ENCODE measurements around the gene TAGLN. TPM values are rescaled to one million over a fixed set of nuclear protein-coding genes. Genes with fewer than 3 reads are reported as not detected.

The TAGLN gene
- total and polyA plus RNA-seq, 2 experiments from 2014 or later: 82.5 to 1,052 TPM

GRCh38 chr11:117185736-117186430 lies 13.3 kb upstream of the TAGLN start:
- no peaks in the 10 kb centered on the region for H3K9me3 ChIP-seq (ENCODE audit: low read depth)
- H3K36me3 ChIP-seq: peaks cover 15% of the 10 kb centered on the region
- H3K27ac ChIP-seq: no peak overlapping the region
- no peaks in the 10 kb centered on the region for H3K27me3 ChIP-seq
- no peaks in the 10 kb centered on the region for H3K4me1 ChIP-seq (ENCODE audit: low read depth)
- no peak for DNase-seq (ENCODE audit: low read depth in 1 of 2, low spot score in 1 of 2)
- TF ChIP-seq CTCF (IDR thresholded peaks at IDR 0.05; ENCODE audit: low read depth, low read length): no peak
- no peak overlapping the region for H3K4me3 ChIP-seq

GRCh38 chr11:117186431-117186761 lies 12.8 kb upstream of the TAGLN start:
- peaks cover 15% of the 10 kb centered on the region for H3K36me3 ChIP-seq

GRCh38 chr11:117187007-117187406 lies 12.2 kb upstream of the TAGLN start:
- peaks cover 15% of the 10 kb centered on the region for H3K36me3 ChIP-seq
- no peak for TF ChIP-seq CTCF (IDR thresholded peaks at IDR 0.05; ENCODE audit: low read depth, low read length)
- DNase-seq (ENCODE audit: low read depth in 1 of 2, low spot score in 1 of 2): no peak
- no peaks in the 10 kb centered on the region for H3K4me1 ChIP-seq (ENCODE audit: low read depth)
- no peak overlapping the region for H3K27ac ChIP-seq
- no peaks in the 10 kb centered on the region for H3K27me3 ChIP-seq
- H3K9me3 ChIP-seq (ENCODE audit: low read depth): no peaks in the 10 kb centered on the region
- H3K4me3 ChIP-seq: no peak overlapping the region

More at GRCh38 chr11:117186431-117186761, 12.8 kb upstream of the TAGLN start:
- H3K4me1 ChIP-seq (ENCODE audit: low read depth): no peaks in the 10 kb centered on the region
- no peak for DNase-seq (ENCODE audit: low read depth in 1 of 2, low spot score in 1 of 2)
- H3K4me3 ChIP-seq: no peak overlapping the region
- no peak overlapping the region for H3K27ac ChIP-seq
- no peak for TF ChIP-seq CTCF (IDR thresholded peaks at IDR 0.05; ENCODE audit: low read depth, low read length)
- no peaks in the 10 kb centered on the region for H3K27me3 ChIP-seq
- H3K9me3 ChIP-seq (ENCODE audit: low read depth): no peaks in the 10 kb centered on the region

GRCh38 chr11:117187428-117187798 lies 11.8 kb upstream of the TAGLN start:
- H3K9me3 ChIP-seq (ENCODE audit: low read depth): no peaks in the 10 kb centered on the region
- peaks cover 15% of the 10 kb centered on the region for H3K36me3 ChIP-seq
- H3K4me1 ChIP-seq (ENCODE audit: low read depth): no peaks in the 10 kb centered on the region
- H3K27ac ChIP-seq: no peak overlapping the region
- no peak for DNase-seq (ENCODE audit: low read depth in 1 of 2, low spot score in 1 of 2)
- no peak overlapping the region for H3K4me3 ChIP-seq
- no peak for TF ChIP-seq CTCF (IDR thresholded peaks at IDR 0.05; ENCODE audit: low read depth, low read length)
- H3K27me3 ChIP-seq: no peaks in the 10 kb centered on the region

GRCh38 chr11:117187799-117188481 lies 11.2 kb upstream of the TAGLN start:
- DNase-seq (ENCODE audit: low read depth in 1 of 2, low spot score in 1 of 2): no peak

More at GRCh38 chr11:117187799-117188481, 11.2 kb upstream of the TAGLN start:
- Histone ChIP-seq H3K4me3 (no peak overlapping the region), H3K27ac (no peak overlapping the region), H3K27me3 (no peaks in the 10 kb centered on the region), H3K36me3 (peaks cover 15% of the 10 kb centered on the region), H3K4me1 (ENCODE audit: low read depth) (no peaks in the 10 kb centered on the region), H3K9me3 (ENCODE audit: low read depth) (no peaks in the 10 kb centered on the region)
- TF ChIP-seq CTCF (IDR thresholded peaks at IDR 0.05; ENCODE audit: low read depth, low read length): no peak
